ENCODE data around the gene PRKD2.

The PRKD2 gene

DNA sequence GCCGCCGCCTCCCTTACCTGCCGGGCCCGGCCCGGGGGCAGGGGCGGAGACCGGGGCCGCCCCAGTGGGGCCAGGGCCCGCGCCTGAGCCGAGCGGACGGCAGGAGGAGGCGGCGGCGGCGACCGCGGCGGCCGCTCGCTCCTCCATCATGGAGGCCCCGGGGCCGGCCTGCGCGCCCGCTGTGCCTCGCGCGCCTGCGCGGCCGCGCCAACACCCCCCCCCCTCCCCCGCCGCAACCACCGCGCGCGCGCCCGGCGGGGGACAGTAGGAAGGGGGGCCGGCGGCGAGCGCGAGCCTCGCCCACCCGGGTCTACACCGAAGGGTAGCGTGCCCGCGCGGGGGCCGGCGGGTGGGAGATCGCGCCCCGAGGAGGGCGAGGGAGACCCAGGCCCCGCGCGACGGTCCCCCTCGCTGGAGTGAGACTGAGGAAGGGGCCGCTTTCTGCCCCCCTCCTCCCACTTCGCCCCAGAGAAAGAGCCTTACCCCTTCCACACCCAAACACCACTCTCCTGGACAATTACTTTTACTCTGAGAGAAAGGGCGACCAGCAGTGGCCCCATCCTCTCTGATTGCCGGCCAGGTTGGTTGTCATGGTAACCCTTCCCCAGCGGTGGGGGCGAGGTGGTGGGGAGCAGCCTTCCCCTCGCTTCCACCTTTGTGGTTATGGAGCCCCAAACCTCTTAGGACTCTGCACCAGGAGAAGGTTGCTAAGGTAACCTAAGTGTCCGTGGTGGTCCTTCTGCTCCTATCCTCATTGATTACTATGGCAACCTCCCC is 29.6 kb upstream of the PRKD2 start, which contains the start of gene STRN4:
Gene STRN4, minus strand, starts transcription at position 170 of the 777 bp plus-strand sequence. Its CDS starts 20 bp downstream, at position 150.
- TF ChIP-seq, protein P1, sequence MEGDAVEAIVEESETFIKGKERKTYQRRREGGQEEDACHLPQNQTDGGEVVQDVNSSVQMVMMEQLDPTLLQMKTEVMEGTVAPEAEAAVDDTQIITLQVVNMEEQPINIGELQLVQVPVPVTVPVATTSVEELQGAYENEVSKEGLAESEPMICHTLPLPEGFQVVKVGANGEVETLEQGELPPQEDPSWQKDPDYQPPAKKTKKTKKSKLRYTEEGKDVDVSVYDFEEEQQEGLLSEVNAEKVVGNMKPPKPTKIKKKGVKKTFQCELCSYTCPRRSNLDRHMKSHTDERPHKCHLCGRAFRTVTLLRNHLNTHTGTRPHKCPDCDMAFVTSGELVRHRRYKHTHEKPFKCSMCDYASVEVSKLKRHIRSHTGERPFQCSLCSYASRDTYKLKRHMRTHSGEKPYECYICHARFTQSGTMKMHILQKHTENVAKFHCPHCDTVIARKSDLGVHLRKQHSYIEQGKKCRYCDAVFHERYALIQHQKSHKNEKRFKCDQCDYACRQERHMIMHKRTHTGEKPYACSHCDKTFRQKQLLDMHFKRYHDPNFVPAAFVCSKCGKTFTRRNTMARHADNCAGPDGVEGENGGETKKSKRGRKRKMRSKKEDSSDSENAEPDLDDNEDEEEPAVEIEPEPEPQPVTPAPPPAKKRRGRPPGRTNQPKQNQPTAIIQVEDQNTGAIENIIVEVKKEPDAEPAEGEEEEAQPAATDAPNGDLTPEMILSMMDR (conservative IDR thresholded peaks at IDR 0.05; ENCODE audit: control insufficient read depth, insufficient read depth, low read depth, low read length): no peak
- H3K4me3 ChIP-seq (ENCODE audit: control insufficient read depth, low read depth, low read length): peak within 1 kb of the TSS; percentile 89
- no peak for DNase-seq (ENCODE audit: low read depth)

DNA sequence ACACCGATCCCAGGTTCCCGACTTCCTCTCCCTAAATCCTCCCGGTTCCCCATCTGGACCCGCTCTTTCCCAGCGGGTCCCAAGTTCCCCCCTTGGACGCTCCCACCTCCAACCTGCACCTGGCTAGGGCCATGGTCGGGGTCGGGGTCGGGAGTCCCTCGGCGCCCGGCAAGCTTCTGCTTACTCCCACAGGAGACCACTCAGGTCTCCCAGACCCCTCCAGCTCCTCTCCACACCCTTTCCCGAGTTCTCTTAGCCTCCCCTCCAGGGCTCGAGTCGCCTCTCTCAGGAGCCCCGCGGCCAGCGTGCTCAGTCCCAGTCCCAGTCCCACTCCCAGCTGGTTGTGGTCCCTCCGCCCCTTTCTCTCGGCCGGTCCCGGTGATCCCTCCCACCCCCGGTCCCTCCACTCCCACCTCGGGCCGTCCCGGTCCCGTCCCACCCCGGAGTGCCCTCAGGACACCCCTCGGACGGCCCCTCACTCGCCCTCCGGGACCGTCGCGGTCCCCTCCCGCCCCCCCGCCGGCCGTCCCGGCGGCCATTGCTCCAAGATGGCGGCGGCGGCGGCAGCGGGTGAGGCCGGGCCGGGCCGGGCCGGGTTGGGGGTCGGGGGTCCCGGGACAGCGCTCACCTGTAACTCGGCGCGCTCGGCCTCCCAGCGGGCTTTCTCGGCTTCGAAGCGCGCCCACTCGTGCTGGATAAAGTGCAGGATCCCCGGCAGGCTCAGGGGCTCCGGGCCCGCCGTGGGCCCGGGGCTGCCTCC is 28.8 kb upstream of the PRKD2 start, which contains the start of gene FKRP:
Gene FKRP, plus strand, starts transcription at position 537 of the 760 bp plus-strand sequence. CDS start 9,394 bp downstream, outside the sequence.
- DNase-seq (ENCODE audit: low read depth): no peak
- TF ChIP-seq, protein P1 (conservative IDR thresholded peaks at IDR 0.05; ENCODE audit: control insufficient read depth, insufficient read depth, low read depth, low read length): no peak
- peak within 1 kb of the TSS; percentile 89 for H3K4me3 ChIP-seq (ENCODE audit: control insufficient read depth, low read depth, low read length)

DNA sequence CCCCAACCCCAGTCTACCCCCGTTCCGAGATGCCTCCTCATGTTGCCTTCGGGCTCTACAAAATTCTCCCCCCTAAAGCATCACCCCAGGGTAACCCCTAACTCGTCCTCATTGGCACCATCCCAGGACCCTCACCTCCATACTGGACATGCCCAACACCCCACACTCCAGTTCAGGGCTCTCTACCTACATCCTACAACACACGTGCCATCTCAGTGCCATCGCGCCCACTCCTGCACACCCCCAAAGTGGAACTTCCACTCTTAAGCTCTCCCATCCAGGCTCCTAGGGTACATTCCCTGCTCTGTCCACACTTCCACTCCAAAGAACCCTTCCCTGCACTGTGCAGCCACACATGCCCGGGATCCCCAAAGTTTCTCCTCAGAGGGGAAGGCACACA is 28.1 kb upstream of the PRKD2 start:
- DNase-seq (ENCODE audit: low read depth): no peak
- TF ChIP-seq, protein P1 (conservative IDR thresholded peaks at IDR 0.05; ENCODE audit: control insufficient read depth, insufficient read depth, low read depth, low read length): no peak
- H3K4me3 ChIP-seq (ENCODE audit: control insufficient read depth, low read depth, low read length): peak overlapping the region; percentile 89

DNA sequence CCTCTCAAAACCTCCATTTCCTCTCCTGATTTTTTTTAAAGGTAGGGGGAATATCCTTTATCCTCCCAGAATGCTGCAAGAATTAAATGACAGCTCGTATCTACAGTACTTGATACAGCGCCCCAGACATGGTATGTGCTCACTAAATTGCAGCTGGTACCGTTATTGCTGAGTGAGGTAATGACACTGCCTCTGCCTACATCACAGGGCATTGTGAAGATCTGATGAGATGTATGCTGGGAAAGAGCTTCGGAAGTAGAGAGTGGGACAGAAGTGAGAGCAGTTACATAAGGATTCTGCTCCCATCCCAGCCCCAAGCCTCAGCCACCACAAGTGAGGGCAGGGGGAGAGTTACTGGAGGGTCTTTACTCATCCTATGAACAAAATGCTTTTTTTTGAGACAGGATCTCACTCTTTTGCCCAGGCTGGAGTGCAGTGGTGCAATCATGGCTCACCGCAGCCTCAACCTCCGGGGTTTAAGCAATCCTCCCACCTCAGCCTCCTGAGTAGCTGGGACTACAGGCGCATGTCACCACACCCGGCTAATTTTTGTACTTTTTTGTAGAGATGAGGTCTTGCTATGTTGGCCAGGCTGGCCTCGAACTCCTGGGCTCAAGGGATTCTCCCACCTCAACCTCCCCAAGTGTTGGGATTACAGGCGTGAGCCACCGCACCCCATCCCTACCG is 27.2 kb upstream of the PRKD2 start:
- H3K4me3 ChIP-seq (ENCODE audit: control insufficient read depth, low read depth, low read length): no peak overlapping the region

DNA sequence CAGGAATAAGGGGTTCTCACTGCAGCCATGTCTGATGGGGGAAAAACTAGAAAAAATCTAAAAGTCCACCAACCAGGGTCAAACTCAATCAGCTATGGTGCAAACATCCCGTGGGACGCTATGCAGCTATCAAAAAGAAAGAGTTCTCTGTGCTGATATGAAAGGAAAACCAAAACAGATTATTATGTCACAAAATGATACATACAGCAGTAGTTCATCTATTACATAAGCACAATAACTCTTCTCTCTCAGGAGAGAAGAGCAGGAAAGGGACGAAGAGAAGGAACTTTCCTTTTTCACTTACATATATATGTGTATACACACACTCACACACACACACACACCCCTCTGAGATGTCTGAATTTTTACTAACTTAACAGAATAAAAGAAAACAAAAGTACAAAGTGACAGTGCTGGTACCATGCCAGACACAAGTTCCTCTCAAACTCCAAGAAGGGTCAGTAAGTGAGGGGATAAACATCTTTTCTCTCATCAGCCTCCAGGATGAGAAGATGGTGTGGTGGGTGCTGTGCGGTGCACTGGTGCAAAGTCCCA is 26.1 kb upstream of the PRKD2 start:
- TF ChIP-seq, protein P1 (conservative IDR thresholded peaks at IDR 0.05; ENCODE audit: control insufficient read depth, insufficient read depth, low read depth, low read length): no peak
- DNase-seq (ENCODE audit: low read depth): no peak
- no peak overlapping the region for H3K4me3 ChIP-seq (ENCODE audit: control insufficient read depth, low read depth, low read length)

More for the DNA sequence above, 27.2 kb upstream of the PRKD2 start:
- TF ChIP-seq, protein P1 (conservative IDR thresholded peaks at IDR 0.05; ENCODE audit: control insufficient read depth, insufficient read depth, low read depth, low read length): no peak
- DNase-seq (ENCODE audit: low read depth): no peak

DNA sequence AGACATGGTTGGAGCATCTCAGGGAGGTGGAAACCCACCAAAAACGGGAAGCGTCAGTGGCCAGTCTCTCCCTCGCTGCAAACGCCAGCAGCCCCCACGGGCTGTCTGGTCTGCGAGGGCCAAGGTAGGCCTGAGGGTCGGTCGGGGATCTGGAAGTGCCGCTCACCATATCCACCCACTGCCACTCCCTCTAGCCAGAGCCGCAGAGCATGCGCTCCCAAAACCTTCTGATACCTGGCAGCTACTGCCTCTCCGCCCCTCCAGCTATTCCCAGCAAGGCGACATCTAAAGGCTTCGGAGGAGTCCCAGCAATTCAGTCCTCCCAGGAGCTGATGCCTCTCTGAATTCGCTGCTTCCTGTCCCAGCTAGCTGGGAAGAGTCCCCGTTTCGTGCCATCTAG is 24.5 kb upstream of the PRKD2 start:
- DNase-seq (ENCODE audit: low read depth): no peak
- H3K4me3 ChIP-seq (ENCODE audit: control insufficient read depth, low read depth, low read length): no peak overlapping the region
- TF ChIP-seq, protein P1 (conservative IDR thresholded peaks at IDR 0.05; ENCODE audit: control insufficient read depth, insufficient read depth, low read depth, low read length): no peak

Data from fibroblast of mammary gland (primary cell).